NCI-H2196 treated with DMSO at 0.1 percent for 48 hours (cell line): ENCODE measurements around the gene MED13L.
"Not testable (repeated sequence)": the region's sequence is repeated elsewhere in the genome, so short reads cannot be mapped to it uniquely, and the experiment has no call there.

Experiments used
- DNase-seq: peaks from one replicate; lab custom pipeline; 2025; ENCODE audit not compliant: unreplicated experiment; lab: John Stamatoyannopoulos, UW

Gene MED13L

DNA sequence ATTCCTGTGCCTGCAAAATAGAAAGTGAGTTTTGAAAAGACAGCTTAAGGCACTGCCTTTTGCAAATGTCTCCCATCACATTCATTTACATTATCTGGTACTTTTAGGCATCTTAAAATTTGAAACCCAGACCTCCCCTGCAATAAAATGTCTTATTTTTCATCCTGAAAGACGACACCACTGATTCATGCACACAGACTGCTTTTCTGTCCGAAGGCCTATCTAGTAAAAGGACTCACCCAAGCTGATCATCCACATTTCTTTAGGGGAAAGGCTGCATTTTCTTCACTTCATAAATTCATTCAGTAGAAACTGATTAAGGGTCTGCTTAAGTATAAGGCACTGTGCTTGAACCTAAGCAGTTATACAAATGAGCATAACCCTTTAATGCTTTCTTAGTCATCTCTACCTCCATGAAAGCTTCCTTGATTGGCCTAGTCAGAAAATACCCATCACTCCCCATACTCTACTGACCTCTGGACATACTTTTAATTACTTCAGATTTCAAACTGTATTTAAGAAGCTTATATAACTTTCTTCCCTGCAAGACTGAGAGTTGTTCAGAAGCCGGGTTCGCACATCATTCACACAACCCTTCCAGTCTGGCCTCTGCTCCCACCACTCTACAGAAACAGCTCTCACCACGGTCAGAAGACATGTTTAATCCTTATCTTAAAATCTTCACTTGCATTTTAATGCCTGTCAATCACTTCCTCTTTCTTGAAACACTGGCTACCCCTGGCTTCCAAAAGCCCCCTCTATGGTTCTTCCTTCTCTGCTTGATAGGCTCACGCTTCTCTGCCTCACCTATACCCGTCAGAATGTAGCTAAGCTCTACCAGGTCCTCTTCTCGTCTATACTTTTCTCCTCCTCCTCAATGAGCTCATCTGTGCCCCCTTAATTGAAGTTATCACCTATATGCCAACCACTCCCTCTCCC, 288.6 kb downstream of the MED13L start:
- DNase-seq: no peak

DNA sequence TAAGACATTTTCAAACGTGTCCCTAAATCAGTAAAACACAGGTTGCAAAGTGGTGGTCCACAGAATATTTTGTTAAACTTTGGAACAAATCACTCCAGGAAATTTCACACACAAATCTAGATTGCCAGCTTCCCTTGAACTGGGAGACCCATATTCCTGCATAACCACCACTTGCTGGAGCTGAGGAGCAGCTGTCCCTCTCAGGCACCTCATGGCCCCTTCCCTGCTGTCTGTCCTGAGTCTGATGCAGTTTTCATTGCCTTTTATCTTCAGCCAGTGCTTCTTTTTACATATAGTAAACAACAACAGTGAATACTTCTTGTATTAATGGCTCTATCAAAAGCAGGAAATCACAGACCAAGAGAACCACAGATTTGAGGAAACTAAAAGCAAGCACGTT, 289.3 kb downstream of the MED13L start:
- no peak for DNase-seq

DNA sequence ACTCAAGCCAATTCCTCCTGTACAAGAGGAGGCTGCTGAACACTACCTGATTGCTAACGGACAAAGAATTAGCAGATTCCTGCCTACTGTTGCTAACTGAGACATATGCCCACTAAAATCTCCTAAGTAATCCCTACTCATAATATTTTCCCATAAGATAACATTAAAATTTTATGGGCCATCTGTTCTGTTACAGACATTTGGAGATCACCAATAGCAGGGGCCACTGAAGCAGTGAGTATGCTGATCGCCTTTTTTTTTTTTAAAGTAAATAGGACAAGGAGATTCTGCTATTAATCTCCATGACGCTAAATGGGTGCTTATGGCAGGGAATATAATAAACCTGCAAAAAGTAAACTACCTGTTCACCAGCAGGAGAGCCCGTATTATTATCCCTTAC, 292.9 kb downstream of the MED13L start:
- no peak for DNase-seq

DNA sequence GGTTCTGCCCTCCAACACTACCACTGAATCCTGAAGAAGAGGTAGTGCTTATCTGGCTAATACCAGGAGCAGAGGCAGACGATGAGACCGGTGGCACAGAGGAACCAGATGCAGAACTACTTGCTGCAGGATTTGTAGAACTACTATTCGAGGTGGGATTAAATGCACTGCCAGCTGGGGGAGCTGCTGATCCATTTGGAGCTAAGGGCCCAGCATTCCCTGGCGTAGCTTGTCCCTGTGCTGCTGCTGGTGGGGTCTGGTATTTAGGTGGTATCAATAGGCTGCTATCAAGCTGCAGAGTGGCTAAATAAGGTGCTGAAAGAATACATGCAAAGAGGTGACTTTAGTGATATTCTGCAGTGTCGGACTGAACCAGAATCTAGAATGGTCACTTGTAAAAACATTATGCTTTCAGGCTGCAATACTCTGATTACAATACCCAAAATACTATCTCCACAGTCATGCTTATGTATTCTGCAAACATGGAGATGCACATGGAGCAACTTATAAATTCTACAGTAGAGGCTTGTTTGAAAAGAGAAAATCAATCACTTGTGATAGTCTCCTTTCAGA, 294.2 kb downstream of the MED13L start:
- no peak for DNase-seq

DNA sequence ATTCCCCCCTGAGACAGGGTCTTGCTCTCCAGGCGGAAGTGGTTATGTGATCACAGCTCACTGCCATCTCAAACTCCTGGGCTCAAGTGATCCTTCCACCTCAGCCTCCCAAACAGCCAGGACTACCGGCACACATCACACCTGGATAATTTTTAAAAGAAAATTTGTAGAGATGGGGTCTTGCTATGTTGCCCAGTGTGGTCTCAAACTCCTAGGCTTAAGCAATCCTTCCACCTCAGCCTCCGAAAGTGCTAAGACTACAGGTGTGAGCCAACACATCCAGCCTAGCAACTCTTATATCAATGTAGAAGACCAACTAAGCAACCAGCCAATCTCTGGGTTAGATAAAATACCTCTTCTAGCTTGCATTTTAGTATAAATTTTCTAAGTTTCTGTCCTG, 297.2 kb downstream of the MED13L start:
- no peak for DNase-seq

DNA sequence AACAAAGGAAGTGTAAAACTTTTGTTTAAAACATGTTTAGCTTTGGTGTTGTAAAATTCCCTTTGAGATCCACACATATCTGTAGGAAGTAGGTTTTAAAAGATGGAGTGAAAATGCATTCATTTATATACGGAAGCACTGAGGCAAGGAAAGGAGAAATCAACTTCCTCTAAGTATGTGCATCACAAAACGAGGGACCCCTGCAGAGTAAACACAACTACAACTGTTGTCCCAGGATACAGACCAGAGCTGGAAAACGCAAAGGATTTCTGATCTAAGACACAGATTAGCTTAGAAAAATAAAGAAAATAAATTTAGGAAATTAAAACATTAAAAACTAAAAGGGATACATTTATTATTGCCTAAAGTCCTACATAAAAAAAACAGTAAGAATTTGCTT, 297.6 kb downstream of the MED13L start:
- no peak for DNase-seq

DNA sequence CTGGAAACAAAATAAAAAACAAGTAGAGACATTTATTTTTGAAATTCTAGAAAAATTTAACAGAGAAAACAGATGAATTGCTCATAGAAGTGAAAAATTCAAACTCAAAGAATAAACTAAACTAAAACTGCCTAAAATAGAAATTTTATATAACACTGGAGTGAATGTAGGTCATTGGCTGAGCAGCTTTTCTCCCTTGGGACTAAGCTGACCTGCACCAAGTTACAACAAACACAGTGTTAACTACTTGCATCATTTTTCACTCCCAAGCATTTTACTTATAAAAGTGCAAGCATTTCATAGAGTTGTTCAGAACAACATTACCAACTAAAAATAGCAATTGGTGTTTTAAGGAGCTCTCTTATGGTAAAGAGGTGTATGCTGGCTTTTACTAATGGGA, 298.1 kb downstream of the MED13L start:
- no peak for DNase-seq

DNA sequence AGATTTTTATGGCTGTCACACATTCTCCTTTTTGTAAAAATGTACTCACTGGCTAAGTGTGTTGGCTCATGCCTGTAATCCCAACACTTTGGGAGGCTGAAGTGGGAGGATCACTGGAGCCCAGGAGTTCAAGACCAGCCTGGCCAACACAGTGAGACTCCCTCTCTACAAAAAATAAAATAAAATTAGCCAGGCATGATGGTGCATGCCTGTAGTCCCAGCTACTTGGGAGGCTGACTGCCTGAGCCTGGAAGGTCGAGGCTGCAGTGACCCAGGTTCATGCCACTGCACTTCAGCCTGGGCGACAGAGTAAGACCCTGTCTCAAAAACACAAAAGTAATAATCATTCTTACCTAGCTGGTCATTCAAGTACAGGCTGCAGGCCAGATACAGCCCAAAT, 300.7 kb downstream of the MED13L start:
- DNase-seq: not testable (repeated sequence)

DNA sequence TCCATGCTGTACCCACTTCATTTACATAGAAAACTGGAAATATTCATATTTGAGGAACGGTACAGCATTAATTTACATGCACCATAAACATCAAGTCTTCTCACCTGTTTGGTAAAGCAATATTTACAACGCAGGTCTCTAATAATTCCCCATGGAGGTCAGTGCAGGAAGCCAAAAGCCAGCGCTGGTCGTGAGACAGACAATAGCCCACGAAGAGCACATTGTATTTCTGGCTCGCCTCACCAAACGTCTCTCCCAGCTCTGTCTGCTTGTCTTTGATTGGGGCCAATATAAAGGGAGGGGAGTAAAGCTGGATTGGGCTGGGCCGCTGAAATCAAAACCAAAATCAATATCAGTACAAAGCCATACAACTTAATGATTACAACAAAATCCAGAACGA, 302.1 kb downstream of the MED13L start:
- DNase-seq: no peak

DNA sequence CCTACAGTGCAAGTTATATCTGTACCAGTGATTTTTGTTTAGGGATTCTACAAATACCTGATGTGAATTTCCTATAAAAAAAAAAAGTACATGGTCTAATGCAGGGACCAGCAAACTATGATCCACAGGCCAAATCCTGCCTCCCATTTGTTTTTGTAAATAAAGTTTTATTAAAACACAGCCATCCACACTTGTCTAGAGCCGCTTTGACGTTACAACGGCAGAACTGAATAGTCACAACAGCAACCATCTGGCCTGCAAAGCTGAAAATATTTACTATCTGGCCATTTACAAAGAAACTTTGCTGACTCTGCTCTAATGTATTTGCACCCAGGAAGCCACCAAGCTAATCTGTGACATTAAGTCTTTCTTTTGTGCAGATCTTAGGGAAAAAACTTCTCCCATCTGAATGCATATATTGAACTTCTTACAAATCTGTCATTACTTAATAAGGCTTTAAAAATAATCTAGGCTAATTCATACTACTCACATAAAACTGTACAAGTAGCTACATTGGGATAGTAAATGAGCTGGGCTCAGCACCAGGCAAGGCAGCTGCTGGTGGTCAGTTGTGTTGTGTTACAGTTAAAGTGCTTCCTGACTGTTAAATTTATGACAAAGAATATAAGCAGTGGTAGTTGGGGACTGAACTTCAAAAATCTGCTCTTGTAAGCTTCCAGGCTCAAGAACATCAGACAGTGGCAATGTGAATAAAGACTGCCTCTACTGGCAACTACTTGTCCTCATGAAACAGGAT, 303.3 kb downstream of the MED13L start:
- no peak for DNase-seq

DNA sequence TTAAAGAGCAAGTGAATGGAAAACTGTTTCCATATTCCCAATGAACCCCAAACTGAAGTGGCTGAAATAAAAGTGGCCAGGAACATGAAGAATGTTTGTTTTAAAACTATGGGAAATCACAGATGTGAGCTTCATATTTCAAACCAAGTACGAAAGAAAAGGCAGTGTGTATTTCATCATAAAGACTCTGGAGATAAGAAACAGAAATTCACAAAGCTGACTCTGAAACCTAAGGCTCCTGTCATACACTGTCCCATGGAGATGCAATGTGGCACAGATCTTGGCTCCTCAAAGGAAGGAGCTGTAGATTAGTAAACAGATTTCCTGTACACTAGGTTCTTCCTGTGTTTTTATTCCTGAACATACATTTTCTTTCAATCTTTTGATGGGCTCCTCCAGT, 304.4 kb downstream of the MED13L start:
- DNase-seq: no peak

DNA sequence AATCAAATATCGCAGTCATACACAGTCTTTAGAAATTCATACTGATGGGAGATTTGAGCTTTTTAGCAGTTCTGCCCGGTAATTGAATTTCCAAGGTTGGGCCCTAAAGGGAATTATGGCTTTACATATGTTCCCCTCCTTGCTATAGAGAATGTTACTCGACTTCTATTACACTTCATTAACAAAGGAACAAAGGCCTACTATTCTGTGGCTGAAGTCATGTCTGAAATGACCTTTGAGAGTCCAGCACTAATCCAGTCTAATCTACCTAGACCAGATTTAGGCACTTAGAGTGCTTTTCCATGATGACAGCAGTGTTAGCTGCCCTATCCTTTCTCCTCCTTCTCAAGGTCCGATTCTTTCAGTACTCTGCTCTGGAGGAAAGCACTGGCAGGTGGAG, 305.3 kb downstream of the MED13L start:
- no peak for DNase-seq

DNA sequence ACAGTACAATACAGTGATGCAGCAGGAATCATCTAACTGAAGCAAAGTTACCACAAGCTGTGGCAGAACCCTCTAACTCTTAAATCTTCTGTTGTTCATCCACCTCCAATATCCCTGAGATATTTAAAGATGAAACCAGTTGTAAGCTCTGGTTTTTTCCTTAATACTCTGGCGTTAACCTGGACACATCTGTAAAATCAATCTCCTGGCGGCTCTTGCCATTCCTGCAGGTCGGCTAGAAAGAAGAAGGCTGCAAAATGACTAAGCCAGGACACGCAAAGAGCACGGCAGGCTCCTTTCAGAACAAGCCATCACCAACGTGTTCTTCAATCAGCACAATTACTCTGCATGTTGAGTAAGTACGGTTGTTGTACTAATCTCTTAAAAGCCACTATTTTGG, 309.3 kb downstream of the MED13L start:
- no peak for DNase-seq

DNA sequence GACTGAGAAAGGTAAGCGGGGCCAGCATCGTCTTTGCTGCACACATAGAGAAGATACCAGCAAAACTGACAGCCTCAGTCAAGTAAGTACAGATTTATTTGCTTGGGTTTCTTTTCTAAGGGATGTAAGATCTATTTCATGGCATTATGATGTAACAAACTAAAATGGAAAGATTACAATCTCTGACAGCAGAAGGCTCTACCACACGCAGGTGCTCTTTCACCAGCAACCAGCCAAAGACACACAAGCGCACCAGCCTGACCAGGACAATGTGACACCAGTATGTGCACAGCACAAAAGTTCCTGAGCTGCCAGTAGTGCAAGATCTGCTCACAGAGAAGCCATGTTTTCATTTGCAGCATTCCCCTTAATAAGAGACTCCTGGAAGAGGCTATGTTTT, 311.1 kb downstream of the MED13L start:
- no peak for DNase-seq

DNA sequence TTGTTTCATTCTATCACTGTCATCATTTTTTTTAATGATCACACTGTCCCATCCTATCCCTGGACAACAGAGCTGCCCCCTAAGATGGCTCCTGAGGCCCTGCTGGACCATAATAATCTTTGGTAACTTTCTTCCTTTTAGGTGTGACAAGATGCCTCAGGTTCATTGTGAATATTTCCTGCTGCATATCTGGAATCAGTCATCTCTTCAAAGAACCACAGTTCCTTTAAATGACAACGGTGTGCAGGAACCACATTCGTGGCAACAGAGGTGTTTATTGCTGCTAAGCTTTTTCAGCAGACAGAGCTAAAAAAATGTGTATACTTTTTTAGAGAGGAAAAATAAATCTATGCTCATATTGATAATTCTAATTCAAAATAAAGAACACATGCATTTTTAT, 312.9 kb downstream of the MED13L start:
- no peak for DNase-seq

DNA sequence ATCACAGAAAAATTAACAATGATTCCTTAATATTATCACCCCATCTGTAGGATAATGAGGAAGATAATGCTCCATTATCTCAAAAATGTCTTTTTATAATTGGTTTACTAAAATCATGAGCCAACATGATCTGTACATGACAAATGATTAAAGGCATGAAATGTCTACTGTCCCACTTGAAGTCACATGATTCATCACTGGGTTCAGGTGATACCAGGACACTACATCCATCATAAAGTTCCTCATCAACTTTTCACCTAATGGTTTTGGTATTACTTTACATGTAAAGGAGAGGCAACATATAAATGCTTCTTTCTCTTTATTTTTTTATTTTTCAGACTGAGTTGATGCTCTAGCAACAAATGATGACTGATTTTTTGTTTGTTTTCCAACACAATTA, 313.3 kb downstream of the MED13L start:
- no peak for DNase-seq

DNA sequence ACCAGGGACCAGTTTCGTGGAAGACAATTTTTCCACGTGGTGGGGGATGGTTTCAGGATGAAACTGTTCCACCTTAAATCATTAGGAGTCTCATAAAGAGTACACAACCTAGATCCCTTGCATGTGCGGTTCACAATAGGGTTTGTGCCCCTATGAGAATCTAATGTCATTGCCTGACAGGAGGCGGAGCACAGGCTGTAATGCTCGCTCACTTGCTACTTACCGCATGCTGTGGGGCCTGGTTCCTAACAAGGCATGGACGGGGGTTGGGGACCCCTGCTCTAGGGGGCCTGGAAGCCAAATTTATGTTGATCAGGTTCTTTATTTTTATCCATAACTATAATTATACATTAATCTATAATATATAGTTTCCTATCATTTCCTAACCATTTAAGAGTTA, 315.3 kb downstream of the MED13L start:
- no peak for DNase-seq

DNA sequence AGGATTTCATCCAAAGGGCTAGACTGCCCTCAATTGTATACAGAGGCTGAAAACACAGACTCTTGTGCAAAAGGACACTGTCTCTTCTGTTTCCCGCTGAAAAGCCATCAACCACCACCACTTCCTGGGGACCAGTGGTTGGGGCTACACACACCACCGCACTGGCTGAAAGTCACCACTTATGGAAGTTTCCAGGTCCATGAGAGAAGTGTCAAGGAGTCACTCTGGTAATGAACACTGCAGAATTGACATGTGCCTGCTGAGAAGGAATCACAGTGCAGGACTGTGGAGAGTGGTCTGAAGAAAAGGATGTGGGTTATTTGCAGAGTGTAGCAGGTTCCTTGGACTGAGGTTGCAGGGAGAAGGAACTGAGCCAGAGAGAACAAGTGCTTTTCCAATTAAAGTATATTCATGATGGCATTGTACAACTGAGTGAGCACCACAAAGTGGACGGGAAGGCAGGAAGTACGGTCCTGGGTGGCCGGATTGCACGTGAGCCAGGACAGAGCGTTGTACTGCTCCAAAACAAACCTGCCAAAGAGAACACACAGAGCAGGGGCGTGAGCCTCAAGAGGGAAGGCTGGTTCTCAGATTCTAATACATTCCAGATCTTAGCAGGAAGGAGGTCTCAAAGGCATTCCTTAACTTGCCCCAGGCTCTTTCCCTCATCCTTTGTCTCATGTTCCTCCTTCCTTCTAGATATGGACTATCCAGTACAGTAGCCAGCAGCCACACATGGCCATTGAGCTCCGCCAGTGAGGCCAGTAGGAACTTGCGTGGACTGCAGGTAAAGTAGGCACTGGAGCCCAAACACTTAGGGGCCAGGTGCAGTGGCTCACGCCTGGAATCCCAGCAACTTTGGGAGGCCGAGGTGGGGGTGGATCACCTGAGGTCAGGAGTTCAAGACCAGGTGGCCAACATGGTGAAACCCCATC, 316.4 kb downstream of the MED13L start:
- DNase-seq: no peak

DNA sequence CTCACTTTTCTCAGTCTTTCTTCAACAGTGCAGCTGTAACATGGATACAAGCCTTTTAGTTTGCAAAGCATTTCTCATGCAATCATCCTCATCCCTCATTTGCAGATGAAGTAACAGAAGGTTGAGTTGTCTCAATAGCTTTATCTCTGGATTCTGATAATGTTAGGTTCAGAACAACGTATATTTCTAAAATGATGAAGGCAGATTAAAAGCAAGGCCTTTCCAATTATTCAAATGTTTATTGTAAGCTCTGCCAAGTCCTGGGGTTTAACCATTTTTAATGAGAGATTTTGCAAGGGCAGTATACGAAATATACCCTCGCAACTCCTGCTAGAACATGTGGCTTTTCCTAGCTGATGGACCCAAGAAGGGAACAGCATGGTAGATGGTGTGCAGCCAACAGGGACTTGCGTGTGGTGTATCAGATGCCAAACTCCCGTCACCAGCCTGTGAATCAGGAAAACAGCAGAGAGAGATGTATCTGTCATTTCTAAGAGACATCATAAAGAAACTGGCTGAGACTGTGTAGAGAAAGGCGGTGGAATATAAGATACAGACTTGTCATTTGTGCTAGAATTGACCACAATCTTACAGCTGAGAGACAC, 319.7 kb downstream of the MED13L start:
- no peak for DNase-seq

DNA sequence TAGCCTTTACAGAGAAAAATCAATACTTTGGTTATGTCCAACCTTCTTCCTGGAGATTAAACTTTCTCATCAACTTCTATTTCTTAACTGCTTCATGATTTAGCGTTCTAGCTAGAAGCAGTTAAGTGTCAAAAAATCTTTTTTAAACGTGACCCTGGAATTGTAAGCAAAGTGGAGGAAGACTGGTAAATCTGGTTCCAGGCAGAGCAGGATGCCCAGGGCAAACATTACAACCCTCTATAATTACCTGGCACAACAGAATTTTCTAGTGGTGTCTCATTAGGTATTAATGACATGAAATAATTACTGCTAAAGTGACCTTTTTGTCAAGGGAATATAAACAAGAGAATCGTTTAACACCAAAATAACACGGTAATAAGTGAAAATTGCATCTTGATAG, 320.8 kb downstream of the MED13L start:
- DNase-seq: no peak

DNA sequence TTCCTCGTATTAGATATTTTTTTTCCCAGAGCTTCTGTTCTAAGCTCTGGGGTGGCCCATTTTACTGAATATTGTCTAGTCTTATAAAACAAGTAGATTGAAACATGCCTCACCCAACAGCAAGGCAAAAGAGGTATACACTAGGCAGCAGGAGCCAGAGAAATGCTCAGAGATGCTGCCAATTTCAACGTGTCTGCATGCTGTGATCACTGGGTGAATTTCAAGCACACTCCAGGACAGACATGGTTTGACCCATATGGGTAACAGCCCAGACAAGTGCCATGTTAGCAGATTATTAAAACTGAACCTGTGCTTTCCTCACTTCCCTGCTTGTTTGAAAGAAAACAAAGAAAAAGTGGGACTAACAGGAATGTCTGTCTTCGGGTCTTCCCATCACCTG, 321.3 kb downstream of the MED13L start:
- DNase-seq: no peak
